Osteocyte (in vitro differentiated cells): Measurements from ENCODE around the gene HS3ST6. TPM values are rescaled to one million over a fixed set of nuclear protein-coding genes. Genes with fewer than 3 reads are reported as not detected.
A peak's percentile ranks its signal among the peaks of the same experiment; 100 is the strongest.

ENCODE experiments used
- DNase-seq: peaks from one replicate; pipeline ENCODE4 v3.0.0; 2021; ENCODE audit warnings: mixed read lengths; ENCODE audit not compliant: unreplicated experiment; ENCODE audit errors: extremely low spot score
- H3K27ac Mint-ChIP-seq: one replicate; pipeline ENCODE4 v1.8.0; 2021; ENCODE audit warnings: mild to moderate bottlenecking, mixed read lengths; ENCODE audit not compliant: unreplicated experiment
- H3K27me3 Mint-ChIP-seq: one replicate; pipeline ENCODE4 v1.8.0; 2021; ENCODE audit warnings: mixed read lengths; ENCODE audit not compliant: unreplicated experiment
- H3K36me3 Mint-ChIP-seq: one replicate; pipeline ENCODE4 v1.8.0; 2021; ENCODE audit warnings: mixed read lengths; ENCODE audit not compliant: unreplicated experiment
- H3K4me1 Mint-ChIP-seq: one replicate; pipeline ENCODE4 v1.8.0; 2021; ENCODE audit warnings: mixed read lengths; ENCODE audit not compliant: unreplicated experiment
- H3K4me3 Mint-ChIP-seq: one replicate; pipeline ENCODE4 v1.8.0; 2021; ENCODE audit warnings: mild to moderate bottlenecking, moderate library complexity, mixed read lengths; ENCODE audit not compliant: unreplicated experiment
- H3K9me3 Mint-ChIP-seq: one replicate; pipeline ENCODE4 v1.8.0; 2021; ENCODE audit warnings: mixed read lengths; ENCODE audit not compliant: unreplicated experiment
- total RNA-seq: library from RNA; stranded (reverse); gene quantifications from 2 replicates; pipeline ENCODE4 v1.2.1, GENCODE V29; 2021
- TF ChIP-seq, protein P1 (sequence below): fragments of 200-600 bp; sonication (generic); IDR thresholded peaks from 2 replicates; pipeline ENCODE4 v1.5.0; 2021; ENCODE audit warnings: antibody characterized with exemption, mild to moderate bottlenecking, moderate library complexity

The HS3ST6 gene
- total RNA-seq, 1 donor from 2014 or later = not detected

- no peak overlapping the region for H3K27ac Mint-ChIP-seq
- no peak overlapping the region for H3K4me3 Mint-ChIP-seq
- H3K36me3 Mint-ChIP-seq = peaks cover 3% of the 10 kb centered on the region
- no peak for DNase-seq
- TF ChIP-seq, protein P1, sequence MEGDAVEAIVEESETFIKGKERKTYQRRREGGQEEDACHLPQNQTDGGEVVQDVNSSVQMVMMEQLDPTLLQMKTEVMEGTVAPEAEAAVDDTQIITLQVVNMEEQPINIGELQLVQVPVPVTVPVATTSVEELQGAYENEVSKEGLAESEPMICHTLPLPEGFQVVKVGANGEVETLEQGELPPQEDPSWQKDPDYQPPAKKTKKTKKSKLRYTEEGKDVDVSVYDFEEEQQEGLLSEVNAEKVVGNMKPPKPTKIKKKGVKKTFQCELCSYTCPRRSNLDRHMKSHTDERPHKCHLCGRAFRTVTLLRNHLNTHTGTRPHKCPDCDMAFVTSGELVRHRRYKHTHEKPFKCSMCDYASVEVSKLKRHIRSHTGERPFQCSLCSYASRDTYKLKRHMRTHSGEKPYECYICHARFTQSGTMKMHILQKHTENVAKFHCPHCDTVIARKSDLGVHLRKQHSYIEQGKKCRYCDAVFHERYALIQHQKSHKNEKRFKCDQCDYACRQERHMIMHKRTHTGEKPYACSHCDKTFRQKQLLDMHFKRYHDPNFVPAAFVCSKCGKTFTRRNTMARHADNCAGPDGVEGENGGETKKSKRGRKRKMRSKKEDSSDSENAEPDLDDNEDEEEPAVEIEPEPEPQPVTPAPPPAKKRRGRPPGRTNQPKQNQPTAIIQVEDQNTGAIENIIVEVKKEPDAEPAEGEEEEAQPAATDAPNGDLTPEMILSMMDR = no peak
- H3K4me1 Mint-ChIP-seq = peaks cover 2% of the 10 kb centered on the region
- H3K9me3 Mint-ChIP-seq = no peaks in the 10 kb centered on the region
- no peaks in the 10 kb centered on the region for H3K27me3 Mint-ChIP-seq
Observed at GRCh38 chr16:1933097-1933661, 15.0 kb upstream of the HS3ST6 start.

DNA sequence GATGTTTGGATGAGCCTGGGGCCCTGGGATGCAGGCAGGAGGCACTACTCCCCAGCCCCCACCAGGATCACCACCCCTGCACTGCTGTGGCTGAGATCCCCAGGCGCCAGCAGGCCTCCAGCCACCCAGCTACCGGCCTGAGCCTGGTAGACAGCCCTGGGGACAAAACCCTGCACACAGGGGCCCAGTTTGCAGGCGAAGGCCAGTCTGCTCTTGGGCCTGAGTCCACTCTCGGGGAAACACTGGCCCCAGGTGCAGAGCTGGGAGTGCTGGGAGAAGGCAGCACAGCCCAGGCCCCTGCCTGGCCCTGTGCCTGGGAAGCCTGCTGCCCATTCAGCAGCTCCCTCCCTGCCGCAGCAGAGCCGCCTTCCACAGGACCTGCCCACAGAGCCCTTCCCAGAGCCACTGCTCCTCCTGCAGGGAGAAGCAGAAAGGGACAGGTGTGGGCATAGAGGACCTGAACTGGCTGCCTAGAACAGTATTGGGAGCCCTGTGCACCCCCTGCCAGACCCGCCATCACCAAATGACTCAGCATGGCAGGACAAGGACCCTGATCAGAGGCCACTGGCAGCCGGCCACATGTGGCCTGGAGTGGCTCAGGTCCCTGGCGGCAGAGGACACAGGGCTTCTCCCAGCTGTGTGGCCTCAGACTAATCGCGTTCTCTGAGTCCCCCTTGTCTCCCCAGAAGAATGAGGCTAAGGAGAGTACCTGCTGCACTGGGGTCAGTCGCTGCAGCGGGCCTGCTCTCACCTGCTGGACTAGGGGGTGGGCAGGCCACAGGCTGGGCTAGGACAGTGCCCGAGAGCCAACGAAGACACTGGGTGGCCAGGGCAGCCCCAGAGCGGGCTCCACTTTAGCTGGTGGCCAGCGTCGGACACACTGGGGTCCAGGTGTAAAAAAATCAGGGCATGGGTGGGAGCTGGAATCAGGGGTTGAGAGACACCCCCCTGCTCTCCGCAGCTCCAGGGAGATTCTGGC lies 14.1 kb upstream of the HS3ST6 start:
- Mint-ChIP-seq H3K4me1 (peaks cover 2% of the 10 kb centered on the region), H3K36me3 (peaks cover 3% of the 10 kb centered on the region), H3K9me3 (no peaks in the 10 kb centered on the region), H3K27me3 (no peaks in the 10 kb centered on the region), H3K4me3 (no peak overlapping the region), H3K27ac (no peak overlapping the region)
- TF ChIP-seq, protein P1 = no peak
- DNase-seq = no peak

- TF ChIP-seq, protein P1 = no peak
- peaks cover 2% of the 10 kb centered on the region for H3K4me1 Mint-ChIP-seq
- no peaks in the 10 kb centered on the region for H3K36me3 Mint-ChIP-seq
- no peaks in the 10 kb centered on the region for H3K27me3 Mint-ChIP-seq
- H3K4me3 Mint-ChIP-seq = no peak overlapping the region
- DNase-seq = no peak
- no peaks in the 10 kb centered on the region for H3K9me3 Mint-ChIP-seq
- no peak overlapping the region for H3K27ac Mint-ChIP-seq
Observed at GRCh38 chr16:1930338-1930720, 12.1 kb upstream of the HS3ST6 start.

DNA sequence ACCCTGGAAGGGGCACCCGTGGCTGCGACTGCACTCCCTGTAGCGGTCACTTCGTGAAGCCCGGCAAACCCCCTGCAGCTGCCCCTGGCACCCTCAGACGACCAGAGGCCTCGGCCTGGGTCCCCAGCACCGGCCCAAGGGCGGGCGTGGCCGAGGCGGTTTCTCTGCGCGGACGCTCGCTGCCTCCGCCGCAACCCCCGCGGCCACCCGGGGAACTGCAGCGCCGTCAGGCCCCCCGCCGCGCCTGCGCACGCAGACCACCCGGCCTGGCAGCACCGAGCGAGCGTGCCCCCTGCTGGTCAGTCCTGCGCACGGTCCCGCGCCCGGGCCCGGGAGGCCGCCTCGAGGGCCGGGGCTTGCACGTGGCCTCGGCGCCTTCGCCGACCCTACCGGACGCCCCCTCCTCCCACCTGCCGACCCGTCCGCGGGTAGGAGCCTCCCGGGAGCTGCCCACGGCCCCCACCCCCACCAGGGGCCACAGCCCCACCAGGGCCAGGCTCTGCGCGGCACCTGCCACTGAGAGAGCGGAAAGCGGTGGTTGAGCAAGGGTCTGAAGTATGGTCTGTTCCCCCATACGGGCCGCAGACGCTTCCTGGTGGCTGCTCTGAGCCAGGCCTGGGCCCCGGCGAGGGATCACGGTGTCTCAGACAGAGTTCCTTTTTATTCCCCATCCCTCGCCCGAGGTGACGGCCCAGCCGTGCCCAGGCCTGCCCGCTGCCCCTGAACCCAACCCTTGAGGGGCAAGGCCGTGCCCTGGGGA lies 11.5 kb upstream of the HS3ST6 start:
- no peak overlapping the region for H3K27ac Mint-ChIP-seq
- H3K4me3 Mint-ChIP-seq = peak overlapping the region; percentile 57
- TF ChIP-seq, protein P1 = peak; percentile 96
- no peaks in the 10 kb centered on the region for H3K36me3 Mint-ChIP-seq
- H3K4me1 Mint-ChIP-seq = peaks cover 2% of the 10 kb centered on the region
- DNase-seq = peak; percentile 99
- no peaks in the 10 kb centered on the region for H3K27me3 Mint-ChIP-seq
- H3K9me3 Mint-ChIP-seq = no peaks in the 10 kb centered on the region

DNA sequence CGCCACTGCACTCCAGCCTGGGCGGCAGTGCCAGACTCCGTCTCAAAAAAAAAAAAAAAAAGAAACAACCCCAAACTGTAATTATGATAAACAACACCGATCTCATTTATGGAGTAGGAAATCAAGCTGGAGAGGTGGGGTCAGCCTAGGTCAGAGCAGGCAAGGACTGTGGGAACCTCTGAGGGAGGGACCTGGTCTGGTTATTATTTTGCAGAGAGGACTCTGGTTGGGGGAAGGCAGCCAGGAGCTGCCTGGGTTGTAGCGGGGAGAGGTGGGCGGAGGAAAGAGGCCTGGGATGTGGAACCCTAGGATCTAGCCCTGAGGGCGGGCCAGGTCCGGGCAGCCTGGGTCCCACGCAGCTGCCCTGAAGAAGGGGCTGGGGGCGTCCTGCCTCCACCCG lies 10.9 kb upstream of the HS3ST6 start:
- no peaks in the 10 kb centered on the region for H3K27me3 Mint-ChIP-seq
- DNase-seq = no peak
- peaks cover 6% of the 10 kb centered on the region for H3K4me1 Mint-ChIP-seq
- no peak overlapping the region for H3K27ac Mint-ChIP-seq
- H3K9me3 Mint-ChIP-seq = no peaks in the 10 kb centered on the region
- TF ChIP-seq, protein P1 = no peak
- H3K36me3 Mint-ChIP-seq = no peaks in the 10 kb centered on the region
- peak overlapping the region; percentile 66 for H3K4me3 Mint-ChIP-seq
